K562 (cell line): ENCODE measurements around the gene LEO1. TPM values are rescaled to one million over a fixed set of nuclear protein-coding genes. Genes with fewer than 3 reads are reported as not detected.

Experiments
- CHD2 ChIP-seq: IDR thresholded peaks from 2 replicates; pipeline ENCODE4 v1.6.1; 2011; ENCODE audit warnings: low read depth, low read length
- HINFP ChIP-seq: fragments of 450-650 bp; conservative IDR thresholded peaks from 2 replicates; pipeline ENCODE4 v1.6.1; 2016; ENCODE audit warnings: missing genetic modification characterization, low read depth, mild to moderate bottlenecking, control low read depth, missing compliant biosample characterization
- LARP7 ChIP-seq: fragments of 450-650 bp; IDR thresholded peaks from 2 replicates; pipeline ENCODE4 v1.6.1; 2016
- PHTF2 ChIP-seq: fragments of 250-450 bp; sonication (Bioruptor Pico); IDR thresholded peaks from 2 replicates; pipeline ENCODE4 v1.5.0; 2021; ENCODE audit warnings: mild to moderate bottlenecking
- POLR2A ChIP-seq: fragments of 450-650 bp; conservative IDR thresholded peaks from 2 replicates; pipeline ENCODE4 v1.6.1; 2016
- POLR3A ChIP-seq: IDR thresholded peaks from 2 replicates; pipeline ENCODE4 v1.6.1; 2011; ENCODE audit warnings: borderline replicate concordance, mild to moderate bottlenecking, moderate library complexity; ENCODE audit not compliant: insufficient read length, insufficient read depth; ENCODE audit errors: extremely low read depth
- PRDM10 ChIP-seq: fragments of 450-650 bp; IDR thresholded peaks from 2 replicates; pipeline ENCODE4 v1.6.1; 2018; ENCODE audit not compliant: partially characterized antibody
- TAF1 ChIP-seq: IDR thresholded peaks from 2 replicates; pipeline ENCODE4 v1.6.1; 2011; ENCODE audit warnings: mild to moderate bottlenecking, low read length, moderate library complexity; ENCODE audit not compliant: insufficient read depth, control insufficient read depth, severe bottlenecking; ENCODE audit errors: extremely low read depth
- ZBTB2 ChIP-seq: fragments of 450-650 bp; IDR thresholded peaks from 2 replicates; pipeline ENCODE4 v1.6.1; 2016; ENCODE audit warnings: antibody characterized with exemption
- ZBTB7A ChIP-seq: IDR thresholded peaks from 2 replicates; pipeline ENCODE4 v1.6.1; 2011; ENCODE audit warnings: low read depth, mild to moderate bottlenecking, low read length, moderate library complexity, borderline replicate concordance; ENCODE audit not compliant: control insufficient read depth
- polyA plus RNA-seq, 8 experiments: library from polyadenylated mRNA; depleted of rRNA in 4 of 8; stranded (reverse) in 5 of 8; unstranded in 3 of 8; fragments of >200 nt; fragmentation: Nextera tagmentation in 2 of 8; fragmentation: Illumina TruSeq in 1 of 8; extraction: Ambion mirVana in 2 of 8; extraction: Trizol in 1 of 8; gene quantifications; 2 replicates each; pipeline versions ENCODE4 v1.2.1 to v1.2.3, GENCODE V29; 2011 to 2014; ENCODE audit warnings: inconsistent platforms in 1 of 8, missing spikeins in 1 of 8
- total RNA-seq, 7 experiments: library from RNA; depleted of rRNA in 6 of 7; stranded (reverse); fragments of >200 nt in 6 of 7; fragmentation: Illumina TruSeq in 2 of 7; extraction: Trizol in 2 of 7; gene quantifications; 2 replicates each; pipeline versions ENCODE4 v1.2.1 to v1.2.3, GENCODE V29; 2011 to 2021; ENCODE audit warnings: low replicate concordance in 1 of 7
- TF ChIP-seq, protein P1 (sequence below): fragments of 450-650 bp; formaldehyde crosslinking; IDR thresholded peaks from 2 replicates; pipeline ENCODE4 v1.4.0; 2020; ENCODE audit warnings: mild to moderate bottlenecking, mixed read lengths
- TF ChIP-seq, protein P2 (sequence below), 2 experiments: fragments of 450-650 bp; IDR thresholded peaks; 2 replicates each; pipeline ENCODE4 v1.6.1; 2018; ENCODE audit warnings: mild to moderate bottlenecking in 2 of 2, low read depth in 1 of 2; ENCODE audit not compliant: partially characterized antibody in 2 of 2

The LEO1 gene
- total and polyA plus RNA-seq, 9 of the 15 experiments (the other 6 are each of a cell fraction or from before 2014, with no cell fraction given), result 8.4 to 48.3 (median 37.9) TPM

- TF ChIP-seq, protein P1, sequence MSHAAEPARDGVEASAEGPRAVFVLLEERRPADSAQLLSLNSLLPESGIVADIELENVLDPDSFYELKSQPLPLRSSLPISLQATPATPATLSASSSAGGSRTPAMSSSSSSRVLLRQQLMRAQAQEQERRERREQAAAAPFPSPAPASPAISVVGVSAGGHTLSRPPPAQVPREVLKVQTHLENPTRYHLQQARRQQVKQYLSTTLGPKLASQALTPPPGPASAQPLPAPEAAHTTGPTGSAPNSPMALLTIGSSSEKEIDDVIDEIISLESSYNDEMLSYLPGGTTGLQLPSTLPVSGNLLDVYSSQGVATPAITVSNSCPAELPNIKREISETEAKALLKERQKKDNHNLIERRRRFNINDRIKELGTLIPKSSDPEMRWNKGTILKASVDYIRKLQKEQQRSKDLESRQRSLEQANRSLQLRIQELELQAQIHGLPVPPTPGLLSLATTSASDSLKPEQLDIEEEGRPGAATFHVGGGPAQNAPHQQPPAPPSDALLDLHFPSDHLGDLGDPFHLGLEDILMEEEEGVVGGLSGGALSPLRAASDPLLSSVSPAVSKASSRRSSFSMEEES, result no peak
- TF ChIP-seq, protein P2, sequence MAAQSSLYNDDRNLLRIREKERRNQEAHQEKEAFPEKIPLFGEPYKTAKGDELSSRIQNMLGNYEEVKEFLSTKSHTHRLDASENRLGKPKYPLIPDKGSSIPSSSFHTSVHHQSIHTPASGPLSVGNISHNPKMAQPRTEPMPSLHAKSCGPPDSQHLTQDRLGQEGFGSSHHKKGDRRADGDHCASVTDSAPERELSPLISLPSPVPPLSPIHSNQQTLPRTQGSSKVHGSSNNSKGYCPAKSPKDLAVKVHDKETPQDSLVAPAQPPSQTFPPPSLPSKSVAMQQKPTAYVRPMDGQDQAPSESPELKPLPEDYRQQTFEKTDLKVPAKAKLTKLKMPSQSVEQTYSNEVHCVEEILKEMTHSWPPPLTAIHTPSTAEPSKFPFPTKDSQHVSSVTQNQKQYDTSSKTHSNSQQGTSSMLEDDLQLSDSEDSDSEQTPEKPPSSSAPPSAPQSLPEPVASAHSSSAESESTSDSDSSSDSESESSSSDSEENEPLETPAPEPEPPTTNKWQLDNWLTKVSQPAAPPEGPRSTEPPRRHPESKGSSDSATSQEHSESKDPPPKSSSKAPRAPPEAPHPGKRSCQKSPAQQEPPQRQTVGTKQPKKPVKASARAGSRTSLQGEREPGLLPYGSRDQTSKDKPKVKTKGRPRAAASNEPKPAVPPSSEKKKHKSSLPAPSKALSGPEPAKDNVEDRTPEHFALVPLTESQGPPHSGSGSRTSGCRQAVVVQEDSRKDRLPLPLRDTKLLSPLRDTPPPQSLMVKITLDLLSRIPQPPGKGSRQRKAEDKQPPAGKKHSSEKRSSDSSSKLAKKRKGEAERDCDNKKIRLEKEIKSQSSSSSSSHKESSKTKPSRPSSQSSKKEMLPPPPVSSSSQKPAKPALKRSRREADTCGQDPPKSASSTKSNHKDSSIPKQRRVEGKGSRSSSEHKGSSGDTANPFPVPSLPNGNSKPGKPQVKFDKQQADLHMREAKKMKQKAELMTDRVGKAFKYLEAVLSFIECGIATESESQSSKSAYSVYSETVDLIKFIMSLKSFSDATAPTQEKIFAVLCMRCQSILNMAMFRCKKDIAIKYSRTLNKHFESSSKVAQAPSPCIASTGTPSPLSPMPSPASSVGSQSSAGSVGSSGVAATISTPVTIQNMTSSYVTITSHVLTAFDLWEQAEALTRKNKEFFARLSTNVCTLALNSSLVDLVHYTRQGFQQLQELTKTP (IDR thresholded peaks at IDR 0.05; ENCODE audit: low read depth in 1 of 2, partially characterized antibody in 2 of 2), result peak; percentile 36 to 54
- TF ChIP-seq CHD2, result no peak
- TF ChIP-seq HINFP, result peak; percentile 66
- TF ChIP-seq LARP7, result peak; percentile 77; the same call in 1 of the 2 replicates
- TF ChIP-seq TAF1, result peak; percentile 91
- peak; percentile 96 for TF ChIP-seq POLR2A
- 0 out of 2 replicates have a peak, but pooled peaks have one; percentile 61 for TF ChIP-seq ZBTB2
- no peak for TF ChIP-seq PRDM10
- TF ChIP-seq PHTF2 (CRISPR knock-in tag), result no peak
- no peak for TF ChIP-seq POLR3A
- TF ChIP-seq ZBTB7A, result no peak
These were observed at the start of gene LEO1 (continued) for GRCh38 chr15:51971375-51972133.
